ENCODE measurements around the gene NLGN2. TPM values are rescaled to one million over a fixed set of nuclear protein-coding genes. Genes with fewer than 3 reads are reported as not detected.

The NLGN2 gene
- total and polyA plus RNA-seq, 9 donors: 11.4 to 76.2 (median 49.4) TPM

GRCh38 chr17:7459961-7460545 lies 52.4 kb downstream of the NLGN2 start:
- no peaks in the 10 kb centered on the region for H3K9me3 ChIP-seq
- DNase-seq: no peak
- H3K27ac ChIP-seq: no peak overlapping the region
- H3K4me1 ChIP-seq (ENCODE audit: insufficient read depth): peaks cover 2% of the 10 kb centered on the region
- intact Hi-C loops (cut with DNase I): loop anchor here in 1 of 4 donors (1.0 kb wide), 1 partner anchor 21 kb away; the partner anchor contains the start of gene FGF11
- no peak overlapping the region for H3K4me3 ChIP-seq
- H3K27me3 ChIP-seq: no peaks in the 10 kb centered on the region
- TF ChIP-seq EP300 (IDR thresholded peaks at IDR 0.05) (no peak), POLR2A (IDR thresholded peaks at IDR 0.05) (no peak)
- TF ChIP-seq, protein P1, sequence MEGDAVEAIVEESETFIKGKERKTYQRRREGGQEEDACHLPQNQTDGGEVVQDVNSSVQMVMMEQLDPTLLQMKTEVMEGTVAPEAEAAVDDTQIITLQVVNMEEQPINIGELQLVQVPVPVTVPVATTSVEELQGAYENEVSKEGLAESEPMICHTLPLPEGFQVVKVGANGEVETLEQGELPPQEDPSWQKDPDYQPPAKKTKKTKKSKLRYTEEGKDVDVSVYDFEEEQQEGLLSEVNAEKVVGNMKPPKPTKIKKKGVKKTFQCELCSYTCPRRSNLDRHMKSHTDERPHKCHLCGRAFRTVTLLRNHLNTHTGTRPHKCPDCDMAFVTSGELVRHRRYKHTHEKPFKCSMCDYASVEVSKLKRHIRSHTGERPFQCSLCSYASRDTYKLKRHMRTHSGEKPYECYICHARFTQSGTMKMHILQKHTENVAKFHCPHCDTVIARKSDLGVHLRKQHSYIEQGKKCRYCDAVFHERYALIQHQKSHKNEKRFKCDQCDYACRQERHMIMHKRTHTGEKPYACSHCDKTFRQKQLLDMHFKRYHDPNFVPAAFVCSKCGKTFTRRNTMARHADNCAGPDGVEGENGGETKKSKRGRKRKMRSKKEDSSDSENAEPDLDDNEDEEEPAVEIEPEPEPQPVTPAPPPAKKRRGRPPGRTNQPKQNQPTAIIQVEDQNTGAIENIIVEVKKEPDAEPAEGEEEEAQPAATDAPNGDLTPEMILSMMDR (IDR thresholded peaks at IDR 0.05): no peak
- H3K36me3 ChIP-seq: no peaks in the 10 kb centered on the region
- WGBS, 3 donors: 67 to 71% (median 71%) methylated on average over 3 of the region's 3 CpGs

GRCh38 chr17:7460850-7461660 lies 53.4 kb downstream of the NLGN2 start:
- Histone ChIP-seq H3K27me3 (no peaks in the 10 kb centered on the region), H3K4me1 (ENCODE audit: insufficient read depth) (peaks cover 2% of the 10 kb centered on the region), H3K27ac (no peak overlapping the region), H3K36me3 (no peaks in the 10 kb centered on the region), H3K4me3 (no peak overlapping the region), H3K9me3 (no peaks in the 10 kb centered on the region)
- TF ChIP-seq, protein P1 (IDR thresholded peaks at IDR 0.05): no peak
- TF ChIP-seq POLR2A (IDR thresholded peaks at IDR 0.05) (no peak), EP300 (IDR thresholded peaks at IDR 0.05) (no peak)
- DNase-seq: no peak
- intact Hi-C loops (cut with DNase I): no loop called here
- 90 to 95% (median 91%) methylated on average over 7 of the region's 7 CpGs for WGBS, 3 donors

- no peaks in the 10 kb centered on the region for H3K36me3 ChIP-seq
- no peak overlapping the region for H3K27ac ChIP-seq
- TF ChIP-seq, protein P1 (IDR thresholded peaks at IDR 0.05): no peak
- TF ChIP-seq POLR2A (IDR thresholded peaks at IDR 0.05) (no peak), EP300 (IDR thresholded peaks at IDR 0.05) (no peak)
- H3K4me3 ChIP-seq: no peak overlapping the region
- H3K4me1 ChIP-seq (ENCODE audit: insufficient read depth): peaks cover 2% of the 10 kb centered on the region
- H3K9me3 ChIP-seq: no peaks in the 10 kb centered on the region
- H3K27me3 ChIP-seq: no peaks in the 10 kb centered on the region
- DNase-seq: peak in 2 of 5 donors; percentile 42 to 51
- intact Hi-C loops (cut with DNase I): no loop called here
- 85 to 87% (median 86%) methylated on average over 44 of the region's 44 CpGs for WGBS, 3 donors
Measured at GRCh38 chr17:7462474-7463371, 55.1 kb downstream of the NLGN2 start.

- Histone ChIP-seq H3K27me3 (no peaks in the 10 kb centered on the region), H3K27ac (no peak overlapping the region), H3K36me3 (no peaks in the 10 kb centered on the region), H3K9me3 (no peaks in the 10 kb centered on the region), H3K4me1 (ENCODE audit: insufficient read depth) (peaks cover 2% of the 10 kb centered on the region), H3K4me3 (no peak overlapping the region)
- no peak for DNase-seq
- TF ChIP-seq POLR2A (IDR thresholded peaks at IDR 0.05): no peak
- TF ChIP-seq, protein P1 (IDR thresholded peaks at IDR 0.05): no peak
- TF ChIP-seq EP300 (IDR thresholded peaks at IDR 0.05): no peak
- intact Hi-C loops (cut with DNase I): no loop called here
- 78 to 86% (median 81%) methylated on average over 14 of the region's 14 CpGs for WGBS, 3 donors
Measured at GRCh38 chr17:7463372-7463846, 55.8 kb downstream of the NLGN2 start.
